ENCODE measurements around the gene ARMH3. TPM values are rescaled to one million over a fixed set of nuclear protein-coding genes. Genes with fewer than 3 reads are reported as not detected.
A peak's percentile ranks its signal among the peaks of the same experiment; 100 is the strongest.

ARMH3 gene
- total RNA-seq, 1 experiment from 2014 or later, result 17.1 TPM

- DNase-seq (ENCODE audit: low spot score) (no peak), ATAC-seq (no peak)
- ChIA-PET CTCF (interaction anchor here (0.6 to 8.4 kb wide), 3 partner anchors 24 to 214 kb away, joined by 4 to 89 read pairs (median 5); no protein-coding TSS in a partner anchor), POLR2A (interaction anchor here (0.7 to 3.2 kb wide), 4 partner anchors 23 to 297 kb away, joined by 3 to 34 read pairs (median 10); partner anchors contain the start of genes KCNIP2 and NPM3)
- Mint-ChIP-seq H3K27me3 (ENCODE audit: low read depth) (no peaks in the 10 kb centered on the region), H3K27ac (peak overlapping the region; percentile 84), H3K9me3 (no peaks in the 10 kb centered on the region), H3K4me1 (peaks cover 34% of the 10 kb centered on the region), H3K36me3 (peaks cover 11% of the 10 kb centered on the region), H3K4me3 (peak overlapping the region; percentile 88)
- TF ChIP-seq ATF2 (CRISPR knock-in tag; IDR thresholded peaks at IDR 0.05; ENCODE audit: borderline replicate concordance, low read depth), result no peak
- TF ChIP-seq GABPB1 (CRISPR knock-in tag; IDR thresholded peaks at IDR 0.05), result no peak
- no peak for TF ChIP-seq CDX4 (CRISPR knock-in tag; IDR thresholded peaks at IDR 0.05; ENCODE audit: borderline replicate concordance)
- TF ChIP-seq OVOL2 (CRISPR knock-in tag; IDR thresholded peaks at IDR 0.05; ENCODE audit: borderline replicate concordance), result no peak
- no peak for TF ChIP-seq ZNF263 (CRISPR knock-in tag; IDR thresholded peaks at IDR 0.05; ENCODE audit: low read depth)
- TF ChIP-seq HMGA2 (CRISPR knock-in tag; IDR thresholded peaks at IDR 0.05), result no peak
- TF ChIP-seq NFYB (CRISPR knock-in tag; conservative IDR thresholded peaks at IDR 0.05; ENCODE audit: low read depth), result no peak
These were observed 239.0 kb downstream of the ARMH3 start for GRCh38 chr10:101816913-101817336.

- Mint-ChIP-seq H3K4me1 (peaks cover 34% of the 10 kb centered on the region), H3K27me3 (ENCODE audit: low read depth) (no peaks in the 10 kb centered on the region), H3K9me3 (no peaks in the 10 kb centered on the region), H3K4me3 (peak overlapping the region; percentile 88), H3K36me3 (peaks cover 11% of the 10 kb centered on the region), H3K27ac (peak overlapping the region; percentile 22; the same call in 1 of the 2 replicates)
- DNase-seq (ENCODE audit: low spot score) (no peak), ATAC-seq (no peak)
- ChIA-PET CTCF (interaction anchor here (0.9 to 8.4 kb wide), 3 partner anchors 24 to 213 kb away, joined by 3 to 89 read pairs (median 4); partner anchors contain the start of gene KCNIP2), POLR2A (interaction anchor here (0.7 to 3.2 kb wide), 2 partner anchors 24 to 154 kb away, joined by 17 to 34 read pairs; no protein-coding TSS in a partner anchor)
- TF ChIP-seq NR3C1 (CRISPR knock-in tag; conservative IDR thresholded peaks at IDR 0.05; ENCODE audit: low read depth) (no peak), FOXK1 (CRISPR knock-in tag; IDR thresholded peaks at IDR 0.05) (no peak), MXD4 (CRISPR knock-in tag; IDR thresholded peaks at IDR 0.05; ENCODE audit: borderline replicate concordance) (no peak), AR (CRISPR knock-in tag; IDR thresholded peaks at IDR 0.05) (no peak), ZNF425 (CRISPR knock-in tag; conservative IDR thresholded peaks at IDR 0.05) (no peak), TEAD4 (CRISPR knock-in tag; IDR thresholded peaks at IDR 0.05) (no peak), ATF2 (CRISPR knock-in tag; IDR thresholded peaks at IDR 0.05; ENCODE audit: borderline replicate concordance, low read depth) (no peak), CREB1 (CRISPR knock-in tag; IDR thresholded peaks at IDR 0.05) (no peak), ETV6 (CRISPR knock-in tag; IDR thresholded peaks at IDR 0.05) (no peak), ZSCAN18 (CRISPR knock-in tag; IDR thresholded peaks at IDR 0.05) (no peak), HMGA2 (CRISPR knock-in tag; IDR thresholded peaks at IDR 0.05) (no peak), ZNF512 (CRISPR knock-in tag; IDR thresholded peaks at IDR 0.05; ENCODE audit: borderline replicate concordance) (no peak), ZNF281 (CRISPR knock-in tag; IDR thresholded peaks at IDR 0.05) (no peak)
These were observed 239.6 kb downstream of the ARMH3 start for GRCh38 chr10:101816376-101816775.
